Measurements from ENCODE around the gene UROC1. TPM values are rescaled to one million over a fixed set of nuclear protein-coding genes. Genes with fewer than 3 reads are reported as not detected.
A peak's percentile ranks its signal among the peaks of the same experiment; 100 is the strongest.

Gene UROC1
- total and polyA plus RNA-seq, 2 of the 13 experiments (the other 11 are each of a cell fraction or from before 2014, with no cell fraction given) = 0.71 to 1.3 TPM

DNA sequence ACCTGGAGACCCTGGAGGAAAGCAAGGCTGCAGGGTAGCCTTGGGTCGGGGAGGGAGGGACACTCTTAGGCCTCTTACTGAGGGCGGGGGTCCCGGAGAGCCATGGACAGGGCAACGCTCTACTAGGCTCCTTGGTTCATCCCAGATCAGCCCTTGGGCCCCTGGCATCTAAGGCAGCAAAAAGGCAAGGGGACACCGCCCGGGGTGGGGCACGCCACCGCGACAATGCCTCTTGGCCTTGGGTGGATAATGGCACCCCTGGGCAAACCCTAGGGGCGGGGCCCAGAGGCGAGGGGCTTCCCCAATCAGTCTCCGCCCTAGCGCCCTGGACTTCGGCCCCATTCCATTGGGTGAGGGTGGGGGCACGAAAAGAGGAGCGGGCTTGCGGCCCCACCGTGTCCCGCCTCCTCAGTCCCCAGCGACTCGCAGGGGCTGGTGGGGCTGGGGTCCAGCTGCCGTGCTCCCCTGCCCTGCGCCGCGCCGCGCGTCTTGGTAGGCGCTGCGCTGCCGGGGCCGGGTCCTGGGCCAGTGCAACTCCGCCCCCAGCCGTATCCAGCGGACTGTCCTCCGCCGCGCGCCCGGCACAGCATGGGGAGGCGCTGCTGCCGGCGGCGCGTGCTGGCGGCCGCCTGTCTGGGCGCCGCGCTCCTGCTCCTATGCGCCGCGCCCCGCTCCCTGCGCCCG, 6.3 kb upstream of the UROC1 start, which contains the start of gene CHST13 (continued):
- no peak for TF ChIP-seq MNT (IDR thresholded peaks at IDR 0.05)
- TF ChIP-seq, protein P1, sequence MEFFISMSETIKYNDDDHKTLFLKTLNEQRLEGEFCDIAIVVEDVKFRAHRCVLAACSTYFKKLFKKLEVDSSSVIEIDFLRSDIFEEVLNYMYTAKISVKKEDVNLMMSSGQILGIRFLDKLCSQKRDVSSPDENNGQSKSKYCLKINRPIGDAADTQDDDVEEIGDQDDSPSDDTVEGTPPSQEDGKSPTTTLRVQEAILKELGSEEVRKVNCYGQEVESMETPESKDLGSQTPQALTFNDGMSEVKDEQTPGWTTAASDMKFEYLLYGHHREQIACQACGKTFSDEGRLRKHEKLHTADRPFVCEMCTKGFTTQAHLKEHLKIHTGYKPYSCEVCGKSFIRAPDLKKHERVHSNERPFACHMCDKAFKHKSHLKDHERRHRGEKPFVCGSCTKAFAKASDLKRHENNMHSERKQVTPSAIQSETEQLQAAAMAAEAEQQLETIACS (CRISPR knock-in tag; IDR thresholded peaks at IDR 0.05) = 0 out of 2 replicates have a peak, but pooled peaks have one; percentile 38
- TF ChIP-seq THYN1 (CRISPR knock-in tag; IDR thresholded peaks at IDR 0.05; ENCODE audit: borderline replicate concordance, low read depth) = no peak
- peak; percentile 52; the same call in 1 of the 2 replicates for TF ChIP-seq SNAPC2 (CRISPR knock-in tag; IDR thresholded peaks at IDR 0.05)
- no peak for TF ChIP-seq BCLAF1 (IDR thresholded peaks at IDR 0.05)
- no peak; the same call in 1 of the 2 replicates for TF ChIP-seq MEIS1 (CRISPR knock-in tag; IDR thresholded peaks at IDR 0.05; ENCODE audit: borderline replicate concordance)
- peak; percentile 52; the same call in 1 of the 2 replicates for TF ChIP-seq ZNF891 (CRISPR knock-in tag; IDR thresholded peaks at IDR 0.05)
- TF ChIP-seq ZNF124 (CRISPR knock-in tag; IDR thresholded peaks at IDR 0.05) = 0 out of 2 replicates have a peak, but pooled peaks have one; percentile 64
- TF ChIP-seq ZNF407 (CRISPR knock-in tag; IDR thresholded peaks at IDR 0.05; ENCODE audit: not compliant biosample characterization) = no peak
- peak; percentile 58; the same call in 1 of the 2 replicates for TF ChIP-seq KAT7 (CRISPR knock-in tag; IDR thresholded peaks at IDR 0.05; ENCODE audit: borderline replicate concordance)
- TF ChIP-seq KAT2B (IDR thresholded peaks at IDR 0.05; ENCODE audit: borderline replicate concordance, low read depth, low read length) = no peak
- TF ChIP-seq MAFF (IDR thresholded peaks at IDR 0.05; ENCODE audit: low read depth, low read length) = no peak
- TF ChIP-seq, protein P2, sequence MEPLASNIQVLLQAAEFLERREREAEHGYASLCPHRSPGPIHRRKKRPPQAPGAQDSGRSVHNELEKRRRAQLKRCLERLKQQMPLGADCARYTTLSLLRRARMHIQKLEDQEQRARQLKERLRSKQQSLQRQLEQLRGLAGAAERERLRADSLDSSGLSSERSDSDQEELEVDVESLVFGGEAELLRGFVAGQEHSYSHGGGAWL (CRISPR knock-in tag; IDR thresholded peaks at IDR 0.05) = no peak; the same call in 1 of the 2 replicates
- no peak; the same call in 1 of the 2 replicates for TF ChIP-seq ZNF550 (CRISPR knock-in tag; IDR thresholded peaks at IDR 0.05; ENCODE audit: borderline replicate concordance)
